ENCODE results near the gene LTBP2.

The LTBP2 gene

DNA sequence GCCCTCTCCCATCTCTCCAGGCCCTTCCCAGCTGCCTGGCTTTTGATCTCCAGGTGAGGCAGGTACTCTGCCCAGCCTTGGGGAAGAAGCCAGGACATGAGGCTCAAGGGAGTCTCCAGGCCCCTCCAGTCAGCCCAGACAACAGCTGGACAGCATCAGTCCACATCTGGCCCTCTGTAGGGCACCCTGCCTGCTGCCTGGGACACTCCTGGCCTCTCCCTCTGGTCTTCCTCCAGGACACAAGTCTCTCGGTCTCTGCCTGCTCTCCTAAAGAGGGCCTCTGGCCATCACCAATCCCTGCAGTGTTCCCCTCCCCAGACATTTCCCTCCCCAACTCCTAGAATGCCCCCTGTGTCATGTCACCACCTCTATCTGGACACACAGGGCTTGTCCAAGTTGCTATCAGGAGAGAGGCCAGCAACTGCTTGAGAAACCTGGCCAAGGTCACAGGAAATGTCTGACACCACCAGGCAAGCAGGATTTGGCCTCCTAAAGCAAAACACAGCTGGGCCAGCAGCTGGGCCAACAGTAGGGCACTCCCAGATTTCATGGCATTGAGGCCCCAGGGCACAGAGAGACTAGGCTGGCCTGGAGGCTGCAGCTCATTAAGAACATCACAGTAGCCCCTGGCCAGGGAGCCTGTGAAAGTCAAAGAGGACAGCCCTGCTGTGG is 29.0 kb downstream of the LTBP2 start:
- H4K20me1 ChIP-seq (ENCODE audit: insufficient read depth, low read length): no peaks in the 10 kb centered on the region
- no peak overlapping the region for H3K9ac ChIP-seq (ENCODE audit: low read length)
- DNase-seq: no peak
- no peaks in the 10 kb centered on the region for H3K36me3 ChIP-seq (replicated peaks; ENCODE audit: insufficient read depth, low read length)
- no peaks in the 10 kb centered on the region for H3K9me3 ChIP-seq (replicated peaks; ENCODE audit: insufficient read depth, low read length)
- no peaks in the 10 kb centered on the region for H3K4me1 ChIP-seq (ENCODE audit: low read length)
- no peaks in the 10 kb centered on the region for H3K9me2 ChIP-seq (replicated peaks; ENCODE audit: insufficient read depth, low read length)
- H3K27me3 ChIP-seq (replicated peaks; ENCODE audit: insufficient read depth, low read length): no peaks in the 10 kb centered on the region
- H3K4me2 ChIP-seq (ENCODE audit: low read depth, low read length): no peak overlapping the region
- no peak overlapping the region for H3K27ac ChIP-seq (ENCODE audit: low read length)
- no peak for TF ChIP-seq EZH2 (optimal IDR thresholded peaks at IDR 0.05; ENCODE audit: low read depth, low read length)
- TF ChIP-seq, protein P1, sequence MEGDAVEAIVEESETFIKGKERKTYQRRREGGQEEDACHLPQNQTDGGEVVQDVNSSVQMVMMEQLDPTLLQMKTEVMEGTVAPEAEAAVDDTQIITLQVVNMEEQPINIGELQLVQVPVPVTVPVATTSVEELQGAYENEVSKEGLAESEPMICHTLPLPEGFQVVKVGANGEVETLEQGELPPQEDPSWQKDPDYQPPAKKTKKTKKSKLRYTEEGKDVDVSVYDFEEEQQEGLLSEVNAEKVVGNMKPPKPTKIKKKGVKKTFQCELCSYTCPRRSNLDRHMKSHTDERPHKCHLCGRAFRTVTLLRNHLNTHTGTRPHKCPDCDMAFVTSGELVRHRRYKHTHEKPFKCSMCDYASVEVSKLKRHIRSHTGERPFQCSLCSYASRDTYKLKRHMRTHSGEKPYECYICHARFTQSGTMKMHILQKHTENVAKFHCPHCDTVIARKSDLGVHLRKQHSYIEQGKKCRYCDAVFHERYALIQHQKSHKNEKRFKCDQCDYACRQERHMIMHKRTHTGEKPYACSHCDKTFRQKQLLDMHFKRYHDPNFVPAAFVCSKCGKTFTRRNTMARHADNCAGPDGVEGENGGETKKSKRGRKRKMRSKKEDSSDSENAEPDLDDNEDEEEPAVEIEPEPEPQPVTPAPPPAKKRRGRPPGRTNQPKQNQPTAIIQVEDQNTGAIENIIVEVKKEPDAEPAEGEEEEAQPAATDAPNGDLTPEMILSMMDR (IDR thresholded peaks at IDR 0.05; ENCODE audit: low read length): no peak
- TF ChIP-seq EZH2phosphoT487 (IDR thresholded peaks at IDR 0.05; ENCODE audit: low read length): no peak
- H2AFZ ChIP-seq (ENCODE audit: low read length): no peak overlapping the region
- no peak overlapping the region for H3K4me3 ChIP-seq (ENCODE audit: low read length)
- H3F3A ChIP-seq (ENCODE audit: insufficient read depth, low read length): no peaks in the 10 kb centered on the region
- no peaks in the 10 kb centered on the region for H3K79me2 ChIP-seq (ENCODE audit: low read length)

- no peak overlapping the region for H3K4me2 ChIP-seq (ENCODE audit: low read depth, low read length)
Measured at GRCh38 chr14:74580275-74580672, 31.8 kb downstream of the LTBP2 start.

DNA sequence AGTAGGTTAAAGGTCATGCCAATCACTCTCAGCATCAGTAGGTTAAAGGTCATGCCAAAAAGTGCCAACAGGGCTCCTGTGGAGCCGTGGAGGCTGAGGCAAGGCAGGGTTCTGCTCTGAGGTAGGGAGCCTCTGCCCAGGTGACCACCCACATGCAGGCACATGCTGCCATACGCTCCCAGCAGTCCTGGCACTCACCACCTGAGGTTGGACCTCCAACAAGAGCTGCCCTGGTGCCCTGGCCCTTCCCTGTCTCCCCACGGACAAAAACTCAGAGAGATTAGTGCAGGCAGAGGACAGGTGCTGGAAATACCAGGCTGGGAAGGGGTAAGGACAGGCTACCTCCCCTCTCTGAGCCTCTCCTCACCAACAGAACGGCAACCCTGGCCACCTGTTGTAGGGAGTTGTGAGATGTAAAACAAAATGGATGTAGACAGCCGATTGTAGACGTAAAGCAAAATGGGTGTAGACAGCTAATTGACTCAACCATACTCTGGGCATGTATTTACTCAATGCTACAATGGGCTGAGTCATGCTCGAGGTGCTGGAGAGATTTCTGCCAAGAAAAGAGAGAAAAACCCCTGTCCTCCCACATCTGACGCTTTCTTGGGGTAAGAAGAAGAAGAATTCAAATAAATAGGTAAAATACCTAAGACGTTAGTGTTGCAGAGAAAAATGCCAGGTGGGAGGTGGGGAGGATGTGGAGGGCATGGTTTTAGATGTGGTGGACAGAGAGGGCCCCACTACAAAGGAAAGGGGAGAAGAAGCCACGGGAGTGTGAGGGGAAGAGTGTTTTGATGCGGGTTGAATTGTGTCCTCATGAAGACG is 32.4 kb downstream of the LTBP2 start:
- H3K36me3 ChIP-seq (replicated peaks; ENCODE audit: insufficient read depth, low read length): no peaks in the 10 kb centered on the region

More at GRCh38 chr14:74580275-74580672, 31.8 kb downstream of the LTBP2 start:
- Histone ChIP-seq H2AFZ (ENCODE audit: low read length) (no peak overlapping the region), H3K4me1 (ENCODE audit: low read length) (no peaks in the 10 kb centered on the region), H3K27ac (ENCODE audit: low read length) (no peak overlapping the region), H3K4me3 (ENCODE audit: low read length) (no peak overlapping the region), H4K20me1 (ENCODE audit: insufficient read depth, low read length) (no peaks in the 10 kb centered on the region), H3K79me2 (ENCODE audit: low read length) (no peaks in the 10 kb centered on the region), H3K9me2 (replicated peaks; ENCODE audit: insufficient read depth, low read length) (no peaks in the 10 kb centered on the region), H3K27me3 (replicated peaks; ENCODE audit: insufficient read depth, low read length) (no peaks in the 10 kb centered on the region), H3K9me3 (replicated peaks; ENCODE audit: insufficient read depth, low read length) (no peaks in the 10 kb centered on the region), H3F3A (ENCODE audit: insufficient read depth, low read length) (no peaks in the 10 kb centered on the region), H3K36me3 (replicated peaks; ENCODE audit: insufficient read depth, low read length) (no peaks in the 10 kb centered on the region), H3K9ac (ENCODE audit: low read length) (no peak overlapping the region)
- no peak for DNase-seq
- no peak for TF ChIP-seq EZH2 (optimal IDR thresholded peaks at IDR 0.05; ENCODE audit: low read depth, low read length)
- TF ChIP-seq, protein P1 (IDR thresholded peaks at IDR 0.05; ENCODE audit: low read length): no peak
- no peak for TF ChIP-seq EZH2phosphoT487 (IDR thresholded peaks at IDR 0.05; ENCODE audit: low read length)

More for the DNA sequence above, 32.4 kb downstream of the LTBP2 start:
- no peak overlapping the region for H3K4me3 ChIP-seq (ENCODE audit: low read length)
- H3K4me1 ChIP-seq (ENCODE audit: low read length): no peaks in the 10 kb centered on the region
- no peak for DNase-seq
- H3K79me2 ChIP-seq (ENCODE audit: low read length): no peaks in the 10 kb centered on the region
- no peaks in the 10 kb centered on the region for H3K9me2 ChIP-seq (replicated peaks; ENCODE audit: insufficient read depth, low read length)
- no peaks in the 10 kb centered on the region for H3K9me3 ChIP-seq (replicated peaks; ENCODE audit: insufficient read depth, low read length)
- no peaks in the 10 kb centered on the region for H3K27me3 ChIP-seq (replicated peaks; ENCODE audit: insufficient read depth, low read length)
- no peak overlapping the region for H3K9ac ChIP-seq (ENCODE audit: low read length)
- H3F3A ChIP-seq (ENCODE audit: insufficient read depth, low read length): no peaks in the 10 kb centered on the region
- no peak overlapping the region for H3K4me2 ChIP-seq (ENCODE audit: low read depth, low read length)
- H3K27ac ChIP-seq (ENCODE audit: low read length): no peak overlapping the region
- H2AFZ ChIP-seq (ENCODE audit: low read length): no peak overlapping the region
- H4K20me1 ChIP-seq (ENCODE audit: insufficient read depth, low read length): no peaks in the 10 kb centered on the region
- TF ChIP-seq, protein P1 (IDR thresholded peaks at IDR 0.05; ENCODE audit: low read length): no peak
- TF ChIP-seq EZH2 (optimal IDR thresholded peaks at IDR 0.05; ENCODE audit: low read depth, low read length): no peak
- TF ChIP-seq EZH2phosphoT487 (IDR thresholded peaks at IDR 0.05; ENCODE audit: low read length): no peak

Data from MM.1S (cell line).